Fibroblast of mammary gland (primary cell): Measurements from ENCODE around the gene CRX.

Experiments
- DNase-seq: peaks from one replicate; pipeline ENCODE4 v3.0.0-alpha.2; 2010; ENCODE audit warnings: low read depth
- H3K4me3 ChIP-seq: 2 replicates; pipeline ENCODE4 v1.5.1; 2011; ENCODE audit warnings: low read depth, mild to moderate bottlenecking, low read length, moderate library complexity; ENCODE audit not compliant: control insufficient read depth
- TF ChIP-seq, protein P1 (sequence below): conservative IDR thresholded peaks from 2 replicates; pipeline ENCODE4 v1.5.1; 2011; ENCODE audit warnings: low read depth, low read length, inconsistent platforms; ENCODE audit not compliant: control insufficient read depth, insufficient read depth

The CRX gene

DNA sequence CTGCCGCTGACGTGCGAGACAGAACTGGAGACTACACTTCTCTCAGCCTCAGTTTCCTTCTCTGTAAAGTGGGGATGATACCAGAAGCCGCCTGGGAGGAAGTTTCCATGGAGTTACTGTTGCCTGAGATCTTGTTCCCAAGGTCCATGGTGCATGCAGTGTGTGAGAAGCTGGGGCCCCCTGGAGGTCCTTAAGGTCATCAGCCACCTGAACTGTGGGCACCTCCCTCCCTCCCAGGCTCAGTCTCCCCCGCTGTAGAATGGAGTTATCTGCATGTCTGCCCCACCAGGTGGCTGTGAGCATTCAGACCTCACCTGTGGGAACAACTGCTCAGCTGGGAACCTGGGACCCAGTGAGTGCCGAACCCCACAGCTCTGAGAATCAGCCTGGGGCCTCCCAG is 2.7 kb downstream of the CRX start:
- H3K4me3 ChIP-seq, result no peak overlapping the region
- no peak for DNase-seq
- TF ChIP-seq, protein P1, sequence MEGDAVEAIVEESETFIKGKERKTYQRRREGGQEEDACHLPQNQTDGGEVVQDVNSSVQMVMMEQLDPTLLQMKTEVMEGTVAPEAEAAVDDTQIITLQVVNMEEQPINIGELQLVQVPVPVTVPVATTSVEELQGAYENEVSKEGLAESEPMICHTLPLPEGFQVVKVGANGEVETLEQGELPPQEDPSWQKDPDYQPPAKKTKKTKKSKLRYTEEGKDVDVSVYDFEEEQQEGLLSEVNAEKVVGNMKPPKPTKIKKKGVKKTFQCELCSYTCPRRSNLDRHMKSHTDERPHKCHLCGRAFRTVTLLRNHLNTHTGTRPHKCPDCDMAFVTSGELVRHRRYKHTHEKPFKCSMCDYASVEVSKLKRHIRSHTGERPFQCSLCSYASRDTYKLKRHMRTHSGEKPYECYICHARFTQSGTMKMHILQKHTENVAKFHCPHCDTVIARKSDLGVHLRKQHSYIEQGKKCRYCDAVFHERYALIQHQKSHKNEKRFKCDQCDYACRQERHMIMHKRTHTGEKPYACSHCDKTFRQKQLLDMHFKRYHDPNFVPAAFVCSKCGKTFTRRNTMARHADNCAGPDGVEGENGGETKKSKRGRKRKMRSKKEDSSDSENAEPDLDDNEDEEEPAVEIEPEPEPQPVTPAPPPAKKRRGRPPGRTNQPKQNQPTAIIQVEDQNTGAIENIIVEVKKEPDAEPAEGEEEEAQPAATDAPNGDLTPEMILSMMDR, result no peak

DNA sequence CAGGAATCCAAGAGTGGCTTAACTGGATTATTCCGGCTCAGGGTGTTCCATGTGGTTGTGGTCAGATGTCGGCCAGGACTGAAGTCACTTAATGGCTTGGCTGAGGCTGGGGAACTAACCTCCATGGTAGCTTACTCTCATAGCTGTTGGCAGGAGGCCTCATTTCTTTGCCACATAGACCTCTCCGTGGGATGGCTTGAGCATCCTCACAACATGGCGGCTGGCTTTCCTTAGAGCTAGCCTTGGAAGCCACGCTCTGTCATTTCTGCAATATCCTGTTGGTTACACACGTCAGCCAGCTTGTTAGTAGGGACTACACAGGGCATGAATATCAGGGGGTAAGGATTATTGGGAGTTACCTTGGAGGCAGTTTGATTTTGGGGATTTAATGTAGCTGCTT is 5.1 kb downstream of the CRX start:
- no peak for DNase-seq
- H3K4me3 ChIP-seq, result no peak overlapping the region
- TF ChIP-seq, protein P1, result no peak

DNA sequence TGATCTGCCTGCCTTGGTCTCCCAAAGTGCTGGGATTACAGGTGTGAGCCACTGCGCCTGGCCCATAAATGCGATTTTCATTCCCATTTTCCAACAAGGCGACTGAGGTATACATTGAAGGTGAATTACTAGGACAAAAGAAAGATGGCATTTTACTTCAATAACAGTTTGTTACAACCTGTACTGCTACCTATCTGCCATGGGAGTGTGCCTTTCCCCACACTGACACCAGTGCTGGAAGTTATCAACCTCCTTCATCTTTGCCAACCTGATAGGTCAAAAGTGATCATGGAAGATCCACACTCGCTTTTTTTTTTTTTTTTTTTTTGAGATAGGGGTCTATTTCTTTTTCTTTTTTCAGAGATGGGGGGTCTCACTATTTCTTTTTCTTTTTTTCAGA is 11.0 kb downstream of the CRX start:
- TF ChIP-seq, protein P1, result no peak
- no peak for DNase-seq
- H3K4me3 ChIP-seq, result no peak overlapping the region

DNA sequence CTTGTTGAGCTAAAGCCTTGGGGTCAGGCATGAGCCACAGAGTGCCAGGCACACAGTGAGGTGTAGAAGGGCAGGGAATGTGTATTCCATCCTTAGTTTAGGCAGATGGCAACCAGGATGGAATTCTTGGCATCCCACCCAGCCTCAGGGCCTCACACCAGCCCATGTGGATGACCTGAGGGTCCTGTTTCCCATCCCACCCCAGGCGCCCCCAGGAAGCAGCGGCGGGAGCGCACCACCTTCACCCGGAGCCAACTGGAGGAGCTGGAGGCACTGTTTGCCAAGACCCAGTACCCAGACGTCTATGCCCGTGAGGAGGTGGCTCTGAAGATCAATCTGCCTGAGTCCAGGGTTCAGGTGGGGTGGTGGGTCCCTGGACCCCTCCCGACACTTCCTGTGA is 14.3 kb downstream of the CRX start:
- no peak for DNase-seq
- TF ChIP-seq, protein P1, result no peak
- H3K4me3 ChIP-seq, result no peak overlapping the region

DNA sequence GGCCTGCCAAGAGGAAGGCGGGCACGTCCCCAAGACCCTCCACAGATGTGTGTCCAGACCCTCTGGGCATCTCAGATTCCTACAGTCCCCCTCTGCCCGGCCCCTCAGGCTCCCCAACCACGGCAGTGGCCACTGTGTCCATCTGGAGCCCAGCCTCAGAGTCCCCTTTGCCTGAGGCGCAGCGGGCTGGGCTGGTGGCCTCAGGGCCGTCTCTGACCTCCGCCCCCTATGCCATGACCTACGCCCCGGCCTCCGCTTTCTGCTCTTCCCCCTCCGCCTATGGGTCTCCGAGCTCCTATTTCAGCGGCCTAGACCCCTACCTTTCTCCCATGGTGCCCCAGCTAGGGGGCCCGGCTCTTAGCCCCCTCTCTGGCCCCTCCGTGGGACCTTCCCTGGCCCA is 17.7 kb downstream of the CRX start:
- DNase-seq, result no peak
- H3K4me3 ChIP-seq, result no peak overlapping the region
- TF ChIP-seq, protein P1, result no peak

DNA sequence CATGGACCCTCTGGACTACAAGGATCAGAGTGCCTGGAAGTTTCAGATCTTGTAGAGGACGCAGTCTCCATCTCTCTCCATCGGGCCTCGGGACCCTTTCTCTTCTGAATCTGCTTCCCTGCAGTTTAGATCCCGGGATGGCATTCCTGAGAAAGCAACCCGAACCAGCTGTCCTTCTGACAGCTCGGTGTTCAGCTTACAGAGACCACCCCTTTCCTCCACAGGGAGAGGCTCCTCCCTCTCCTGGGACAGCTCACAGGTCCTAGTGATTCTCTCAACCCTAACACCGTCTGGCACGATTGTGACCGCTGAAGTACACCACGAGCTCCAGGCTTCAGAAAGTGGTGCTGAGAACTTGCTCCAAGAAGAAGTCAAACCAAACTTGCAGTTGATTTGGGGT is 18.2 kb downstream of the CRX start:
- TF ChIP-seq, protein P1, result no peak
- DNase-seq, result no peak
- H3K4me3 ChIP-seq, result no peak overlapping the region

DNA sequence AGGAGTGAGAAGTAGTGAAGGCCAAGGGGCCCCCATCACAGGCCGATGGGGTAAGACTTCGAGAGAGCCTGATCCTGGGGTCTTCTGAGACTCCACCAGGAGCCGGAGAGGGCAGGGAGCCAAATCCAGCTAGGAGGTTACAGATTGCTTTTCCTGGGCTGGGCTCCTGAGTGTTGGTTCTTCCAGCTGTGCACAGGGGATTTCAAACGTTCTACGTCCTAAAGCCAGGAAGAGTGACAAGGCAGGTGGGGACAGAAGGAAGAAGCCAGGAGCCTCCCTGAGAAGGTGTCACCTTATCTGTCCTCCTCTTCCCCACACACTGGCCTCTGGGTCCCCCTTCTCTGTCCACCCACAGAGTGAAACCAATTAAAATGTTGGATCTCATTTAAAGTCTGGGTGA is 21.2 kb downstream of the CRX start:
- H3K4me3 ChIP-seq, result no peak overlapping the region
- no peak for DNase-seq
- TF ChIP-seq, protein P1, result no peak
